HG02885 (cell line): ENCODE results near the gene CDC14B.
"Not testable (repeated sequence)": the region's sequence is repeated elsewhere in the genome, so short reads cannot be mapped to it uniquely, and the experiment has no call there.

ENCODE experiments used
- ATAC-seq: cut with Tn5 transposase; IDR thresholded peaks from one replicate; pipeline ENCODE4 v1.9.1; 2021; ENCODE audit warnings: mild to moderate bottlenecking; ENCODE audit not compliant: unreplicated experiment, poor library complexity

CDC14B gene

DNA sequence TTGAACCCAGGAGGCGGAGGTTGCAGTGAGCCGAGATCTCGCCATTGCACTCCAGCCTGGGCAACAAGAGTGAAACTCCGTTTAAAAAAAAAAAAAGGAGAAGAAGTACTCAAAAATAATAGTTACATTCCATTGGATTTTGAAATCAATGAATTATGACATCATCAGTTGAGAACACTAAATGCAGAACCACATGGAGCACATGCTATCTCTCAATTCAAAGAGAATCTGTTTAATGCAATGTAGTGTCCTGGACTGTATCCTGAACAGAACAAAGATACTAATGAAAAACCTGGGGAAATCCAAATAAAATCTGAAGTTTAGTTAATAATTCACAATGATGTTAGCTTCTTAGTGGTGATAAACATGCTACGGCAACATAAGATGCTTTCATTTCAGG is 20.3 kb downstream of the CDC14B start:
- no peak for ATAC-seq

- ATAC-seq: no peak
Measured at GRCh38 chr9:96596601-96597111, 23.0 kb downstream of the CDC14B start.

DNA sequence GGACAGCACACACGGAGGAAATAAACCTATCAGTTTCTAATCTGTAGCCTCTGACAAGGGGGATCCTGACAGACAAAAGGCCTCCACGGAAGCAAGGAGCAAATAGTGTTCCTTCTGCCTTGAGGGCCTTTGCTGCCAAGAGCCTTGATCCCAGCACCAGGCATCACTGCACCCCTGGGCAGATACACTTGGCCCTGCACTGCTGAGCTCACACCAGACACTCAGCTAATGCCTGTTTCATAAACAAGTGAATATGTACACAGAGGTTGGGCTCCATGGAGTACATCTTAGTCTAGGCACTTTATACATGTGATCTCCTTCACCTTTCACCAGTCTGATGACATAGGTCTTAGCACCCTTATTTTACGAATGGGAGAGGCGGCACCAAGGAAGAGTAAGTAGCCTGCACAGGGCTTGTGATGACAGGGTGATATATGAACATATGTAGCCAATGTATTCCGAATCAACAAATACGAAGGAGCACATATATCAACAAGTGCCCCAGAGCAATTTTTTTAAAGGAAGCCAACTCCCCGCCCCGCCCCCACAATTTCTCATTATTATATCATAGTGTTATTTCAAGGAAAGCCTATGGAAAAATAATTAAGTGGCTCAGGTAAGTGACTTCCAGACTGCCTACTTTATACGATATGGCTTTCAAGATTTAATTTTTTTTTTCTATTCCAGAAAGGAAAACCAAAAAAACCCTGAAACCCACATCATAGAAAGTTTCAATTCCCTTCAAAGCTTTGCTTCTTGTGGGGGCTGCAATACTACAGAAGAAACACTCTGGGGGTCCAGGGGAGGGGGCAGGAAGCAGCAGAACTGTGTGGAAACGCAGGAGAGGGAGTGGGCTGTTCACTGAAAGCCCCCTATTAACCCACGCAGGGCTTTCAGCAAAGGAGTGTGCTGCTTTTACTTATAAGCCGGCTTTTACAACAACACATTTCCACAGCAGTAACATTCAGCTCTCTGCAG is 32.0 kb downstream of the CDC14B start:
- ATAC-seq: no peak

DNA sequence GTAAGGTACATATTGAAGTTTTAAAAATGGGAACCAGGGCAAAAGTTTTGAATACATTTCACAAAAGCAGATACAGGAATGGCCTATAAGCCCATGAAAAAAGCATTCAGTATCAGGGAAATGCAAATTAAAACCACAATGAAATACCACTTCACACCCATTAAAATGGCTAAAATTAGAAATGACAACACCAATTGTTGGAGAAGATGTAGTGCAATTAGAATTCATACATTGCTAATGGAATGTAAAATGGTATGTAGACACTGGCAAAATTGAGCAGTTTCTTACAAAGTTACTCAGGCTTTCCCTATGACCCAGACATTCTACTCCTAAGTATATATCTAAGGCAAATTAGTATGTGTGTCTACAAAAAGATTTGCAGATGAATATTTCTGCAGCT is 34.2 kb downstream of the CDC14B start:
- no peak for ATAC-seq

- ATAC-seq: not testable (repeated sequence)
Measured at GRCh38 chr9:96582199-96582598, 37.4 kb downstream of the CDC14B start.

- ATAC-seq: no peak
Measured at GRCh38 chr9:96581786-96582185, 37.9 kb downstream of the CDC14B start.

- ATAC-seq: no peak
Measured at GRCh38 chr9:96581301-96581700, 38.3 kb downstream of the CDC14B start.

GRCh38 chr9:96574931-96575351 is 44.7 kb downstream of the CDC14B start:
- no peak for ATAC-seq

DNA sequence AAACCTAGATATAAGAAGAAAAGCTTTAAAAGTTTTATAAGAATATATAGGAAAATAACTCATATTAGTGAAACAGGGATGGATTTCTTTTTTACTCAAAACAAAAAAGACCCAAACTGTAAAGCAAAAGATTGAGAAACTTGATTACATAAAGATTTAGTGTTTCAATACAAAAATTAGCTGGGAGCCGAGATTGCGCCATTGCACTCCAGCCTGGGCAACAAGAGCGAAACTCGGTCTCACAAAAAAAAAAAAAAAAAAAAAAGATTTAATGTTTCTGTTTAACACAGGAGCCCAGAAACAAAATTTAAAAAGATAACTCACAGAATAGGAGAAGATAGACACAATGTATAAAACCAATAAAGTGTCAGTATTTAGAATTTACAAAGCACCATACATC is 45.2 kb downstream of the CDC14B start:
- ATAC-seq: no peak

DNA sequence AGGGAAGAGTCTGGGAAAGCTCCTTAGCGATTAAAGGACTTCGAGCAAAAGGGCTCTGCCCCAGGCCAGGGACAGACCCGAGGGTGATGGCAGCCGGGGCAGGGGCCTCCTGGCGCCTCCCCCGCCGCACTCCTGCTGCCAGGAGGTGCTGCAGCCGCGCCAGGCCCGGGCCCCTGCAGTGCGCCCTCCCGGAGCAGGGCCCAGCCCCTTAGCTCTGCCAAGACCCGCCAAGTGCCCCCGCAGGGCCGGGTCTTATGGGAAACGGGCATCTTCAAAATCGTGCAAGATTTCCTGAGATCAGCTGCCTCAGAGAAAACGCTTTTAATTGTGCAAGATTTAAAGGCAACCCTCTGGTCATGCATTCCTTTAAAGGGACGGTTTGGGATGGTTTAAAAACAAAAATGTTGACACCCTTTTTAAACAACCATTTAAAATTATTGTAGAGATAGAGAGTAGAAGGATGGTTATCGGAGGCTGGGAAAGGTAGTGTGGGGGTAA is 52.4 kb downstream of the CDC14B start:
- peak; percentile 48 for ATAC-seq

- peak; percentile 87 for ATAC-seq
Measured at GRCh38 chr9:96566498-96567202, 53.0 kb downstream of the CDC14B start.

- no peak for ATAC-seq
Measured at GRCh38 chr9:96565671-96566497, 53.8 kb downstream of the CDC14B start.

GRCh38 chr9:96564217-96564616 is 55.4 kb downstream of the CDC14B start:
- ATAC-seq: no peak

DNA sequence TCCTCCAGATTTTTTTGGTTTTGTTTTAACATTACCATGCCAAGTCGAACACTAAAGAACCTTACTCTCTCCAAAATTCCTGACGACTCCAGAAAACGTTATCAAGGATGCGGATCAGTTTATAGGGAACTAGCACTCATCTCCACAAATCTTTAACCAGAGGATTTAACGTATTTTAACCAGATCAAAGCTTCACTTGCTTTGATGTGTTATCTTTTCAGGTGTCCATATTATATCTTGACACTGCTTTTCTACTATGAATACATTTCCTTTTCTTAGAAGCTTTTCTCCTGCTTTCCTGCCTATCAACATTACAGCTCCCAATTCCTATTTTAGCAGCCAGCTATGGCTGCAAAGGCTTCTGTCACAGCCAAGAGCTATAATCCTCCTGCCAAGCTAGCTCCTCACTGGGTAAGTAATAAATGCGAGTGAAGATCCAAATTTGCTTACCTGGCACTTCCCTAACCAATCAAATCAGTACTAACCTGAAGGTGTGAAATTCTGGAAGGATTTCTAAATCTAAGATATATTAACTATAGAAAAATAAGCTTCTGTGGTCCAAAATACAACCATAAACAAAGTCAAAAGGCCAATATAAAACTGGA is 60.2 kb downstream of the CDC14B start:
- ATAC-seq: no peak

- ATAC-seq: no peak
Measured at GRCh38 chr9:96557921-96558320, 61.7 kb downstream of the CDC14B start.

- ATAC-seq: no peak
Measured at GRCh38 chr9:96556701-96557461, 62.8 kb downstream of the CDC14B start.

DNA sequence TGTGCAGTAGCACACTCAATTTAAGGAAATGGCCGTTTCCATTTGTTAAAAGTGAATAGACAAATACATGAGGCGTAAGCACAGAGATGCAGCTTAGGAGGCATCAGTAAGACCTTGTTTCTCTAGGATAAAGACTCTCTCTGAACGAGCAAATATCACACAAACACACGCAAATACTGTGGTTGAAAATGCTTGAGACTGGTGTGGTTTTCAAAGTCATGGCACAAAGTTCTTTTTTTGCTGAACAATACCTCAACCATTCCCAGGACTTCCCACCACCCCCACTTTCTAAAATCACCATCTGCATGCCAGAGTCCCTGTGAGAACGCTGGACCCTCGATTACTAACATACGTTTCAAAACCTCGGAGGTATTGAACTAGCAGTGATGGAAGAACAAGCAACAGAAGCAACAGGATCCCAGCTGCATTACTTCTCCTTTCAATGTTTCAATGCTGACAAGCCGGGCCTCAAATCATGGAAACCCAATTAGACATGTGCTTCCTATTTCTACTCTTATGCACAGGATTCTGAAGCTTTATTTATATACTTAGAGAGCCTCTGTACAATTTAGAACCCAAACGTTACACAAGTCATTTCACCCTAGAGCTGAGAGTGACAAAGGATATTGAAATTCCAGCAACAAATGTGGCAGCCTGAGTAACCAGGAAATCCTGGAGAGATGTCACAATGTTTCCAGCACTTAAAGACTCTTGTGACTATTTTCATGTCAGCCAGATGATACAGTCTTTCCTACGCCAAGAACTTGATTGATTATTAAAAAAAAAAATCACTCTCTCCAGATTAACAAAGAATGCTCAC is 63.9 kb downstream of the CDC14B start:
- ATAC-seq: no peak
